Mononuclear cell (primary cell): ENCODE data around the gene CHD1. TPM values are rescaled to one million over a fixed set of nuclear protein-coding genes. Genes with fewer than 3 reads are reported as not detected.

Experiments used
- H3K27me3 ChIP-seq: 2 replicates; pipeline ENCODE4 v1.6.0; 2011; ENCODE audit warnings: low read length, control low read depth; ENCODE audit not compliant: insufficient read depth
- H3K4me1 ChIP-seq: 2 replicates; pipeline ENCODE4 v1.5.1; 2011; ENCODE audit warnings: mild to moderate bottlenecking, low read length, control low read depth; ENCODE audit not compliant: insufficient read depth
- H3K4me3 ChIP-seq: 2 replicates; pipeline ENCODE4 v1.5.1; 2011; ENCODE audit warnings: mild to moderate bottlenecking, low read length, moderate library complexity
- H3K9me3 ChIP-seq: 2 replicates; pipeline ENCODE4 v1.5.1; 2011; ENCODE audit warnings: low read depth, mild to moderate bottlenecking, control low read depth, low read length
- total RNA-seq: library from RNA; depleted of rRNA; stranded (reverse); fragments of >200 nt; gene quantifications from one replicate; pipeline ENCODE4 v1.2.3, GENCODE V29; 2012

Gene CHD1
- total RNA-seq, 1 donor = 454 TPM

DNA sequence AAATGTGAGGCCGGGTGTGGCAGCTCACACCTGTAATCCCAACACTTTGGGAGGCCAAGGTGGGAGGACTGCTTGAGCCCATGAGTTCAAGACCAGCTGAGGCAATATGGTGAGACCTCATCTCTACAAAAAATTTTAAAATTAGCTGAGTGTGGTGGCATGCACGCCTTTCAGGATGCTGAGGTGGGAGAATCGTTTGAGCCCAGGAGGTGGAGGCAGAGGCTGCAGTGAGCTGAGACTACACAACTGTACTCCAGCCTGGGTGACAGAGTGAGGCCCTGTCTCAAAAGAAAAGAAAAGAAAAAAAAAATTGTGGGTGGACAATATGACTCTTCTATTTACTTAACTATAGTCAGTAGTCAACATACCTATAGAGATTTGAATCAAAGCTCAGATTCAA lies 4.8 kb downstream of the CHD1 start:
- Histone ChIP-seq H3K9me3 (no peaks in the 10 kb centered on the region), H3K27me3 (no peaks in the 10 kb centered on the region), H3K4me1 (peaks cover 30% of the 10 kb centered on the region), H3K4me3 (no peak overlapping the region)

DNA sequence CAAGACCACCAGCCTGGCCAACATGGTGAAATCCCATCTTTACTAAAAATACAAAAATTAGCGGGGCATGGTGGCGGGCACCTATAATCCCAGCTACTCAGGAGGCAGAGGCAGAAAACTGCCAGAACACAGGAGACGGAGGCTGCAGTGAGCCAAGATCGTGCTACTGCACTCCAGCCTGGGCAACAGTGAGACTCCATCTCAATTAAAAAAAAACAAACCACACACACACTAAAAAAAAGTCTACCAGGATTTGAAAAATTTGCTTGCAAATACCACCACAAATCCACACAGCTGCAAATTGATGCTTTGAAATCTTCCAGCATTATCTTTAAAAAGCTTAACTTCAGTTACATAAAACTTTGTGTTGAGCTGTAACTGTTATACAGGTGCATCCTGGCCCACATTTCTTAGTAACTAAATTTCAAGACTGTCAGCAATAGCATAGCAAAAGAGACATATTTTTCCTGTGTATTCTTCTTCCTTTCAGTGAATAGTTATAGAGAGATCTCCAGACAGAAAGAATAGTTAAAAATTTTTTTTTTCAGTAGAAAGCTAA lies 6.8 kb downstream of the CHD1 start:
- H3K4me3 ChIP-seq = no peak overlapping the region
- no peaks in the 10 kb centered on the region for H3K27me3 ChIP-seq
- H3K9me3 ChIP-seq = no peaks in the 10 kb centered on the region
- peaks cover 28% of the 10 kb centered on the region for H3K4me1 ChIP-seq

DNA sequence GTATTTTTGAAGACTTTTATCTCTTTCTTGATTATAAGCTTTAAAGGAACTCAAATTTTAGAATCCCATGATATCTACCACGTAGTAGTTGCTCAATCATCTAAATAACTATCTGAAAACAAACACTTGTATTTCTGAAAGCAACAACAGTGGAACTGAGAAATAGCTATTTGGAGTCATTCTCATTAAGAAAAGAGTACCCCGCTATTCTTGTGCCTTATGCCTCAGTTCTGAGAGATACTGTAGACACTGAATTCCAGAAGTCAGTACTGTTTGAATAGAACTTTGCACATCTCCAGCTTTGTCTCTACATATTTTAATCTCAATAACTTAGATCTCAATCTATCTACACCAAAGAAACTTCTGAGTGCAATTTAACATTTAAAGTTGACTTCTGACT lies 11.4 kb downstream of the CHD1 start:
- Histone ChIP-seq H3K27me3 (no peaks in the 10 kb centered on the region), H3K9me3 (no peaks in the 10 kb centered on the region), H3K4me3 (no peak overlapping the region), H3K4me1 (peaks cover 27% of the 10 kb centered on the region)

DNA sequence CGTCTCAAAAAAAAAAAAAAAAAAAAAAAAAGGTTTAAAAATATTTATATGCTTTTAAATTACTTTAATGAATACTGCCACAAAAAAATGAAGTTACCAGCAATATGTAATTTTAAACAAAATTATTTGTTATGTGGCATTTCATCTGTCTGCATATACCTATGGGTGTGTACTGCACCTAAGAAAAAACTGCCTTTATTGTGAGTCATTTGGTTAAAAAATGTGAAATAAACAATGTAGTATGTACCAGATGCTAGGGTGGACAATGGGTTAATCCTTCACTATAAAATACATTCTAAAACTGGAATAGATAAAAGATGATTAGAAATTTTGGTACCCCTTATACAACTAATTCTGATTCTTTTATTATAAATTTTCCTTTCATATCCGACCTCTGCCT lies 12.3 kb downstream of the CHD1 start:
- no peaks in the 10 kb centered on the region for H3K9me3 ChIP-seq
- H3K4me3 ChIP-seq = no peak overlapping the region
- peaks cover 26% of the 10 kb centered on the region for H3K4me1 ChIP-seq
- no peaks in the 10 kb centered on the region for H3K27me3 ChIP-seq

GRCh38 chr5:98913911-98914310 lies 14.9 kb downstream of the CHD1 start:
- Histone ChIP-seq H3K4me3 (no peak overlapping the region), H3K27me3 (no peaks in the 10 kb centered on the region), H3K4me1 (peaks cover 26% of the 10 kb centered on the region), H3K9me3 (no peaks in the 10 kb centered on the region)

DNA sequence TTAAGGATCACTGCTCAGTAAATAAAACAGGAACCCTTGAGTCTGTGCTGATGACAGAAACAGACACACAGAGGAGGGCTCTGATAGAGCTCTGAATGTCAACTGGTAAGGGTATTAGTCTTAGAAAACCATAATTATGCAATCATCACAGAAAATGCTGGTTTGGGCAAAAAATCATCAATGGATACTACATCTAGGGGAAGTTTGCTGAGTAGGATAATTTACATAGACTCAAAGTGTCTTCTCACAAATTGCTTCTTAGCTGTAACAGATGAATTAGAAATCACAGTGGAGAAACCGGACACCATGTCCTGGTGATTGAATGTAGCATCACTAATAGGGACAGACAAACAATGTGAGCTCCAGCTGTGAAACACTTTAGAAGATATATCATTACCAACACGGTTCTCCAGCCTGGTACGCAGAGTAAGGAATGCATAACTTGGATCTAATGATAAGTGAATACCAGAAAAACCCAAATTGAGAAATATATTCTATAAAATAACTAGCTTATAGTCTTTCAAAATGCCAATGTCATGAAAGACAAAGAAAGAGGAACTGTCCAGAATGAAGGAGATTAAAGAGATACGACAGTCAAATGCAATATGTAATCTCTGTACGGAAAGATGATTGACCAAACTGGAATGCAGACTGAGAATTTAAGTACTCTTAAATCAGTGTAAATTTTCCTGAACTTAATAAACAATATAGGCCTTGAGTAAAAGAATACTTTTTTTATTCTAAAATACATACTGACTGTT lies 17.3 kb downstream of the CHD1 start:
- peaks cover 31% of the 10 kb centered on the region for H3K4me1 ChIP-seq
- H3K4me3 ChIP-seq = no peak overlapping the region
- H3K27me3 ChIP-seq = no peaks in the 10 kb centered on the region
- no peaks in the 10 kb centered on the region for H3K9me3 ChIP-seq

GRCh38 chr5:98909363-98909762 lies 19.4 kb downstream of the CHD1 start:
- no peak overlapping the region for H3K4me3 ChIP-seq
- H3K4me1 ChIP-seq = peaks cover 22% of the 10 kb centered on the region
- H3K9me3 ChIP-seq = no peaks in the 10 kb centered on the region
- no peaks in the 10 kb centered on the region for H3K27me3 ChIP-seq

- peaks cover 14% of the 10 kb centered on the region for H3K4me1 ChIP-seq
- no peak overlapping the region for H3K4me3 ChIP-seq
- no peaks in the 10 kb centered on the region for H3K9me3 ChIP-seq
- H3K27me3 ChIP-seq = no peaks in the 10 kb centered on the region
Measured at GRCh38 chr5:98907951-98908350, 20.9 kb downstream of the CHD1 start.

GRCh38 chr5:98906756-98907355 lies 22.0 kb downstream of the CHD1 start:
- no peaks in the 10 kb centered on the region for H3K27me3 ChIP-seq
- H3K9me3 ChIP-seq = no peaks in the 10 kb centered on the region
- peaks cover 11% of the 10 kb centered on the region for H3K4me1 ChIP-seq
- H3K4me3 ChIP-seq = no peak overlapping the region

DNA sequence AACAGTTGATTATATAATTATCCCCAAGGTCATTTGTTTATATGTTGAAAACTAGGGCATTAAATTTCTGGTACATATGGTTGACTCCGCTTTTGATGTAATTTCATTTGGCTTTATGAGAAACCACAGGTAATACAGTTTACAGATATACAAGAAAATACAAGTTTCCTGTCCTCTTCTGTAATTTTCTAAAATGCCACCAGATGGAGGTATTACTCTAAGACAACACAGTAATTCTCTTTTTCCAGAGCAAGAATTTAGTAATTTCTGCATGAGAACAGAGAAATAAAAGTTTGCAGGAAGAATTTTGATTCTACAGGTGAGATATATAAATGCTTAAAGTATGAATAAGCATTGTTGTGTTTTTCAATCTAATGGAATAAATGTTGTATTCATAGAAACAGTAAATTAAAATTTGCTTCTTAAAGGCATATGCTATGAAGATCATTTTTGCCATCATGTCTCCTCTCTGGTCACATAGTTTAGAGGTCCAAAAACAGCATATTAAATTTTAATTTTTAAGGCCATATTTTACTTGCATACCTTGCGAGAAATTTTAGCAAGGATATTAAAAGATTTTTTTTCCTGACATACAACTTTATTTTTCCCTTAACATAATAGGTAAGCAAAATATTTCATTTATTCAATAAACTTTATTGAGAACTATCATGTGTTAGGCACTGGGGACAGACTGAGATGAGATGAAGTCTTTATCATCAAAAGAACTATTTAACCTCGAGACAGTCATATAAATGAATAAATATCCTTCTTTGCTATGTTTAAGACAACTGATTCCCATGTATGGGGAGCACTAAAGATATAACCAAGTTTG lies 22.7 kb downstream of the CHD1 start:
- no peaks in the 10 kb centered on the region for H3K27me3 ChIP-seq
- H3K4me1 ChIP-seq = peaks cover 5% of the 10 kb centered on the region
- no peaks in the 10 kb centered on the region for H3K9me3 ChIP-seq
- no peak overlapping the region for H3K4me3 ChIP-seq

DNA sequence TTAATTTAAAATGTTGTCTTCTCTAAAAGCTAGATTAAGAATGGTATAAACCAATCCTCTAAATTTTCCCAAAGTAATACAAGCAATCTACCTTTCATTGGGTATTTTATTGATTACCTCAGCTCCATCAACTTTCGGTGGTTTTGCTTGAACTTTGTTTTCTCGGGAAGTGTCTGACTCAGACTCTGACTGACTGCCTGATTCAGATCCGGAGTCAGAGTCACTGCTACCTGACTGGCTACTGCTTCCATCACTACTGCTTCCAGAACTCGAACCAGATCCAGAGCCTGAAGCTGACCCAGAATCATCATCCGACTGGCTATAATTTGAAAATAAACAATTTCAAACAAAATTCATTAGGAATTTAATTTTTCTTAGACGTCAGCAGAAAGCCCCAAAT lies 24.0 kb downstream of the CHD1 start:
- Histone ChIP-seq H3K9me3 (no peaks in the 10 kb centered on the region), H3K4me1 (peaks cover 5% of the 10 kb centered on the region), H3K4me3 (no peak overlapping the region), H3K27me3 (no peaks in the 10 kb centered on the region)

DNA sequence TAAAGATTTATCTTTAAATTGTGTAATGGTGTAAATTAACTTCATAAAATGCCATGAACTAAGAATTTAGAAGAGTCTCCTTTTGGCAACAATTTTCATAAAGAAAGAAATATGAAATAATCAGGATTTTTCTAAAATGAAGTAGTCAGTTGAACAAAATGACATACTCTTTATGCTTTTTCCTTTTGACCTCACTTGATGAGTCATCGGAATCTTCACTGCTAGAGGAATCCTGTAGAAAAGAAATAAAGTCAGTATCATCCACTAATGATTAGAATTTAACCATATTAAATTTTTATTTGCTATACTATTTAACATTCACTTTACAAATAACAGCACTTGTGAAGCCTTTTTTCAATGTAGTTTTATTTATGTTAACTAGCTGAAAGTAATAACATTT lies 26.1 kb downstream of the CHD1 start:
- H3K9me3 ChIP-seq = no peaks in the 10 kb centered on the region
- H3K4me1 ChIP-seq = no peaks in the 10 kb centered on the region
- H3K4me3 ChIP-seq = no peak overlapping the region
- H3K27me3 ChIP-seq = no peaks in the 10 kb centered on the region

GRCh38 chr5:98899456-98899855 lies 29.4 kb downstream of the CHD1 start:
- Histone ChIP-seq H3K4me3 (no peak overlapping the region), H3K9me3 (no peaks in the 10 kb centered on the region), H3K4me1 (no peaks in the 10 kb centered on the region), H3K27me3 (no peaks in the 10 kb centered on the region)

- no peaks in the 10 kb centered on the region for H3K27me3 ChIP-seq
- no peaks in the 10 kb centered on the region for H3K4me1 ChIP-seq
- no peak overlapping the region for H3K4me3 ChIP-seq
- no peaks in the 10 kb centered on the region for H3K9me3 ChIP-seq
Measured at GRCh38 chr5:98898743-98899142, 30.1 kb downstream of the CHD1 start.

- Histone ChIP-seq H3K4me3 (no peak overlapping the region), H3K27me3 (no peaks in the 10 kb centered on the region), H3K4me1 (no peaks in the 10 kb centered on the region), H3K9me3 (no peaks in the 10 kb centered on the region)
Measured at GRCh38 chr5:98891591-98891990, 37.2 kb downstream of the CHD1 start.
